GM23338 (cell line): ENCODE measurements around the gene NUDT21. TPM values are rescaled to one million over a fixed set of nuclear protein-coding genes. Genes with fewer than 3 reads are reported as not detected.

ENCODE experiments used
- ATAC-seq: fragments of 200-7000 bp; cut with Tn5 transposase; 3 replicates; pipeline ENCODE4 v1.9.1; 2020
- DNase-seq: peaks from one replicate; pipeline ENCODE4 v3.0.0-alpha.2; 2015; ENCODE audit warnings: low spot score
- H2AFZ ChIP-seq: fragments of 200-600 bp; sonication (generic); 2 replicates; pipeline ENCODE4 v1.8.0; 2016; ENCODE audit warnings: antibody characterized with exemption, mild to moderate bottlenecking, moderate library complexity
- H3F3A ChIP-seq: fragments of 200-600 bp; sonication (generic); replicated peaks from 2 replicates; pipeline ENCODE4 v1.8.0; 2017; ENCODE audit warnings: antibody characterized with exemption, mixed run types, low read depth
- H3K27ac ChIP-seq: fragments of 200-600 bp; sonication (generic); 2 replicates; pipeline ENCODE4 v1.6.1; 2016; ENCODE audit warnings: low read depth
- H3K27me3 ChIP-seq: fragments of 200-600 bp; sonication (generic); 2 replicates; pipeline ENCODE4 v1.8.0; 2016; ENCODE audit warnings: mild to moderate bottlenecking, mixed run types, moderate library complexity; ENCODE audit not compliant: insufficient read depth
- H3K36me3 ChIP-seq: fragments of 200-600 bp; sonication (generic); 2 replicates; pipeline ENCODE4 v1.8.0; 2016; ENCODE audit warnings: mild to moderate bottlenecking; ENCODE audit not compliant: insufficient read depth
- H3K4me1 ChIP-seq: fragments of 200-600 bp; sonication (generic); 2 replicates; pipeline ENCODE4 v1.8.0; 2016; ENCODE audit warnings: mild to moderate bottlenecking, moderate library complexity; ENCODE audit not compliant: insufficient read depth
- H3K4me2 ChIP-seq: fragments of 200-600 bp; sonication (generic); 2 replicates; pipeline ENCODE4 v1.7.1; 2017; ENCODE audit warnings: mixed run types
- H3K4me3 ChIP-seq: fragments of 200-600 bp; sonication (generic); 2 replicates; pipeline ENCODE4 v1.6.1; 2016; ENCODE audit warnings: mixed run types
- H3K79me2 ChIP-seq: fragments of 200-600 bp; sonication (generic); replicated peaks from 2 replicates; pipeline ENCODE4 v1.8.0; 2017; ENCODE audit warnings: mild to moderate bottlenecking; ENCODE audit not compliant: insufficient read depth
- H3K9me2 ChIP-seq: fragments of 200-600 bp; sonication (generic); 2 replicates; pipeline ENCODE4 v1.8.0; 2017; ENCODE audit not compliant: insufficient read depth
- H4K20me1 ChIP-seq: fragments of 200-600 bp; sonication (generic); replicated peaks from 2 replicates; pipeline ENCODE4 v1.8.0; 2017; ENCODE audit warnings: mild to moderate bottlenecking; ENCODE audit not compliant: insufficient read depth
- H3K27ac Mint-ChIP-seq: 2 replicates; pipeline ENCODE4 v1.8.0; 2020; ENCODE audit warnings: inconsistent platforms, mild to moderate bottlenecking, moderate library complexity, mixed read lengths
- H3K27me3 Mint-ChIP-seq: 3 replicates; pipeline ENCODE4 v1.8.0; 2022; ENCODE audit warnings: low read depth, mild to moderate bottlenecking, moderate library complexity, mixed read lengths, inconsistent platforms; ENCODE audit not compliant: insufficient read depth, poor library complexity
- H3K36me3 Mint-ChIP-seq: 3 replicates; pipeline ENCODE4 v1.8.0; 2021; ENCODE audit warnings: low read depth, mild to moderate bottlenecking, inconsistent platforms, moderate library complexity, mixed read lengths
- H3K4me1 Mint-ChIP-seq: 3 replicates; pipeline ENCODE4 v1.8.0; 2020; ENCODE audit warnings: mild to moderate bottlenecking, inconsistent platforms, mixed read lengths
- H3K4me3 Mint-ChIP-seq: 3 replicates; pipeline ENCODE4 v1.8.0; 2021; ENCODE audit warnings: moderate library complexity, mild to moderate bottlenecking, inconsistent platforms, mixed read lengths
- H3K9me3 Mint-ChIP-seq: 3 replicates; pipeline ENCODE4 v1.8.0; 2020; ENCODE audit warnings: moderate library complexity, mild to moderate bottlenecking, inconsistent platforms, mixed read lengths
- EZH2 ChIP-seq: fragments of 200-600 bp; sonication (generic); IDR thresholded peaks from one replicate; pipeline ENCODE4 v1.8.0; 2017; ENCODE audit warnings: antibody characterized with exemption, mild to moderate bottlenecking, low read depth; ENCODE audit not compliant: unreplicated experiment
- POLR2AphosphoS5 ChIP-seq: IDR thresholded peaks from 2 replicates; pipeline ENCODE4 v1.6.1; 2016; ENCODE audit warnings: antibody characterized with exemption, low read depth
- polyA plus RNA-seq: library from polyadenylated mRNA; unstranded; fragments of >200 nt; fragmentation: Nextera tagmentation; extraction: Ambion mirVana; gene quantifications from 2 replicates; pipeline ENCODE4 v1.2.1, GENCODE V29; 2016
- total RNA-seq: library from RNA; depleted of rRNA; stranded (reverse); fragments of >200 nt; shearing (Covaris generic); gene quantifications from 2 replicates; pipeline ENCODE4 v1.2.3, GENCODE V29; 2014
- TF ChIP-seq, protein P1 (sequence below), 2 experiments: fragments of 200-600 bp in 1 of 2; sonication (generic) in 1 of 2; conservative IDR thresholded peaks; 2 replicates each; pipeline versions ENCODE4 v1.5.1 to v1.6.1; 2016 to 2017; ENCODE audit warnings: antibody characterized with exemption in 2 of 2, low read depth in 2 of 2, mild to moderate bottlenecking in 2 of 2, moderate library complexity in 1 of 2
- TF ChIP-seq, protein P2 (sequence below): fragments of 250-450 bp; sonication (Bioruptor Pico); IDR thresholded peaks from 2 replicates; pipeline ENCODE4 v1.5.0; 2020; ENCODE audit warnings: mild to moderate bottlenecking, moderate library complexity

NUDT21 gene
- total and polyA plus RNA-seq, 2 experiments from 2014 or later, result 83.4 to 132 TPM

DNA sequence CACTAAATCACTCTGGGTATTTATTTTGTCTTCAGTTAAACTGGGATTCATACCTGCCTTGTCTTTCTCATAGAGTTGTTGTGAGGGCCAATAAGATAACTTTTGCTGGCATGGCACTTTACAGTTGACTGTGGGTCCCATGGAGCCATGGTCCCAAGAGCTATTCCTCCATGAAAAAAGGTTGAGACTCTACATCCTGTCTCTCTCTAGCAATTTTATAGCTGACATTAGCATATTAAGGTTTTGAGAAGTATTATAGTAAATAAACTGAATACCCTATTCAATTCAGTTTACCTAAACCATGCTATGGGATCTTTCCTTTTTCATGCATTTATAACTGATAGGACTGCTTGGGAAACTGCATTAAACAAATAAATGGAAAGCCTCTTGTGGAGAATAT lies 17.7 kb upstream of the NUDT21 start:
- Histone ChIP-seq H4K20me1 (peaks cover 12% of the 10 kb centered on the region), H2AFZ (no peak overlapping the region), H3K9me2 (no peaks in the 10 kb centered on the region), H3K4me1 (no peaks in the 10 kb centered on the region), H3K4me2 (no peak overlapping the region), H3K27ac (no peak overlapping the region), H3K36me3 (peaks cover 87% of the 10 kb centered on the region), H3K79me2 (no peaks in the 10 kb centered on the region), H3K4me3 (no peak overlapping the region), H3K27me3 (no peaks in the 10 kb centered on the region), H3F3A (0 out of 2 replicates have a peak, but pooled peaks cover 4% of the 10 kb centered on the region)
- Mint-ChIP-seq H3K36me3 (peaks cover 91% of the 10 kb centered on the region), H3K27me3 (no peaks in the 10 kb centered on the region), H3K4me3 (no peak overlapping the region), H3K9me3 (no peaks in the 10 kb centered on the region), H3K4me1 (no peaks in the 10 kb centered on the region), H3K27ac (no peak overlapping the region)
- ATAC-seq (no peak), DNase-seq (no peak)
- TF ChIP-seq POLR2AphosphoS5 (no peak), EZH2 (no peak)
- TF ChIP-seq, protein P1, sequence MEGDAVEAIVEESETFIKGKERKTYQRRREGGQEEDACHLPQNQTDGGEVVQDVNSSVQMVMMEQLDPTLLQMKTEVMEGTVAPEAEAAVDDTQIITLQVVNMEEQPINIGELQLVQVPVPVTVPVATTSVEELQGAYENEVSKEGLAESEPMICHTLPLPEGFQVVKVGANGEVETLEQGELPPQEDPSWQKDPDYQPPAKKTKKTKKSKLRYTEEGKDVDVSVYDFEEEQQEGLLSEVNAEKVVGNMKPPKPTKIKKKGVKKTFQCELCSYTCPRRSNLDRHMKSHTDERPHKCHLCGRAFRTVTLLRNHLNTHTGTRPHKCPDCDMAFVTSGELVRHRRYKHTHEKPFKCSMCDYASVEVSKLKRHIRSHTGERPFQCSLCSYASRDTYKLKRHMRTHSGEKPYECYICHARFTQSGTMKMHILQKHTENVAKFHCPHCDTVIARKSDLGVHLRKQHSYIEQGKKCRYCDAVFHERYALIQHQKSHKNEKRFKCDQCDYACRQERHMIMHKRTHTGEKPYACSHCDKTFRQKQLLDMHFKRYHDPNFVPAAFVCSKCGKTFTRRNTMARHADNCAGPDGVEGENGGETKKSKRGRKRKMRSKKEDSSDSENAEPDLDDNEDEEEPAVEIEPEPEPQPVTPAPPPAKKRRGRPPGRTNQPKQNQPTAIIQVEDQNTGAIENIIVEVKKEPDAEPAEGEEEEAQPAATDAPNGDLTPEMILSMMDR (conservative IDR thresholded peaks at IDR 0.05; ENCODE audit: low read depth in 2 of 2), result no peak
- TF ChIP-seq, protein P2, sequence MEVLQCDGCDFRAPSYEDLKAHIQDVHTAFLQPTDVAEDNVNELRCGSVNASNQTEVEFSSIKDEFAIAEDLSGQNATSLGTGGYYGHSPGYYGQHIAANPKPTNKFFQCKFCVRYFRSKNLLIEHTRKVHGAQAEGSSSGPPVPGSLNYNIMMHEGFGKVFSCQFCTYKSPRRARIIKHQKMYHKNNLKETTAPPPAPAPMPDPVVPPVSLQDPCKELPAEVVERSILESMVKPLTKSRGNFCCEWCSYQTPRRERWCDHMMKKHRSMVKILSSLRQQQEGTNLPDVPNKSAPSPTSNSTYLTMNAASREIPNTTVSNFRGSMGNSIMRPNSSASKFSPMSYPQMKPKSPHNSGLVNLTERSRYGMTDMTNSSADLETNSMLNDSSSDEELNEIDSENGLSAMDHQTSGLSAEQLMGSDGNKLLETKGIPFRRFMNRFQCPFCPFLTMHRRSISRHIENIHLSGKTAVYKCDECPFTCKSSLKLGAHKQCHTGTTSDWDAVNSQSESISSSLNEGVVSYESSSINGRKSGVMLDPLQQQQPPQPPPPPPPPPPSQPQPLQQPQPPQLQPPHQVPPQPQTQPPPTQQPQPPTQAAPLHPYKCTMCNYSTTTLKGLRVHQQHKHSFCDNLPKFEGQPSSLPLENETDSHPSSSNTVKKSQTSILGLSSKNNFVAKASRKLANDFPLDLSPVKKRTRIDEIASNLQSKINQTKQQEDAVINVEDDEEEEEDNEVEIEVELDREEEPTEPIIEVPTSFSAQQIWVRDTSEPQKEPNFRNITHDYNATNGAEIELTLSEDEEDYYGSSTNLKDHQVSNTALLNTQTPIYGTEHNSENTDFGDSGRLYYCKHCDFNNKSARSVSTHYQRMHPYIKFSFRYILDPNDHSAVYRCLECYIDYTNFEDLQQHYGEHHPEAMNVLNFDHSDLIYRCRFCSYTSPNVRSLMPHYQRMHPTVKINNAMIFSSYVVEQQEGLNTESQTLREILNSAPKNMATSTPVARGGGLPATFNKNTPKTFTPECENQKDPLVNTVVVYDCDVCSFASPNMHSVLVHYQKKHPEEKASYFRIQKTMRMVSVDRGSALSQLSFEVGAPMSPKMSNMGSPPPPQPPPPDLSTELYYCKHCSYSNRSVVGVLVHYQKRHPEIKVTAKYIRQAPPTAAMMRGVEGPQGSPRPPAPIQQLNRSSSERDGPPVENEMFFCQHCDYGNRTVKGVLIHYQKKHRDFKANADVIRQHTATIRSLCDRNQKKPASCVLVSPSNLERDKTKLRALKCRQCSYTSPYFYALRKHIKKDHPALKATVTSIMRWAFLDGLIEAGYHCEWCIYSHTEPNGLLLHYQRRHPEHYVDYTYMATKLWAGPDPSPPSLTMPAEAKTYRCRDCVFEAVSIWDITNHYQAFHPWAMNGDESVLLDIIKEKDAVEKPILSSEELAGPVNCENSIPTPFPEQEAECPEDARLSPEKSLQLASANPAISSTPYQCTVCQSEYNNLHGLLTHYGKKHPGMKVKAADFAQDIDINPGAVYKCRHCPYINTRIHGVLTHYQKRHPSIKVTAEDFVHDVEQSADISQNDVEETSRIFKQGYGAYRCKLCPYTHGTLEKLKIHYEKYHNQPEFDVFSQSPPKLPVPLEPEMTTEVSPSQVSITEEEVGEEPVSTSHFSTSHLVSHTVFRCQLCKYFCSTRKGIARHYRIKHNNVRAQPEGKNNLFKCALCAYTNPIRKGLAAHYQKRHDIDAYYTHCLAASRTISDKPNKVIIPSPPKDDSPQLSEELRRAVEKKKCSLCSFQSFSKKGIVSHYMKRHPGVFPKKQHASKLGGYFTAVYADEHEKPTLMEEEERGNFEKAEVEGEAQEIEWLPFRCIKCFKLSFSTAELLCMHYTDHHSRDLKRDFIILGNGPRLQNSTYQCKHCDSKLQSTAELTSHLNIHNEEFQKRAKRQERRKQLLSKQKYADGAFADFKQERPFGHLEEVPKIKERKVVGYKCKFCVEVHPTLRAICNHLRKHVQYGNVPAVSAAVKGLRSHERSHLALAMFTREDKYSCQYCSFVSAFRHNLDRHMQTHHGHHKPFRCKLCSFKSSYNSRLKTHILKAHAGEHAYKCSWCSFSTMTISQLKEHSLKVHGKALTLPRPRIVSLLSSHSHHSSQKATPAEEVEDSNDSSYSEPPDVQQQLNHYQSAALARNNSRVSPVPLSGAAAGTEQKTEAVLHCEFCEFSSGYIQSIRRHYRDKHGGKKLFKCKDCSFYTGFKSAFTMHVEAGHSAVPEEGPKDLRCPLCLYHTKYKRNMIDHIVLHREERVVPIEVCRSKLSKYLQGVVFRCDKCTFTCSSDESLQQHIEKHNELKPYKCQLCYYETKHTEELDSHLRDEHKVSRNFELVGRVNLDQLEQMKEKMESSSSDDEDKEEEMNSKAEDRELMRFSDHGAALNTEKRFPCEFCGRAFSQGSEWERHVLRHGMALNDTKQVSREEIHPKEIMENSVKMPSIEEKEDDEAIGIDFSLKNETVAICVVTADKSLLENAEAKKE (CRISPR knock-in tag), result no peak
